PFSK-1 (cell line): ENCODE measurements around the gene C13orf46.

Experiments
- FOXP2 ChIP-seq: optimal IDR thresholded peaks from 2 replicates; pipeline ENCODE3; 2011; ENCODE audit warnings: borderline replicate concordance, control low read depth, inconsistent platforms; ENCODE audit not compliant: insufficient read depth; ENCODE audit errors: extremely low read length, extremely low read depth
- POLR2AphosphoS5 ChIP-seq: IDR thresholded peaks from 2 replicates; pipeline ENCODE4 v1.6.1; 2012; ENCODE audit warnings: low read depth, mild to moderate bottlenecking, control low read depth, low read length, moderate library complexity
- SIN3A ChIP-seq: IDR thresholded peaks from 2 replicates; pipeline ENCODE4 v1.6.1; 2012; ENCODE audit warnings: mild to moderate bottlenecking, low read length, moderate library complexity, borderline replicate concordance; ENCODE audit not compliant: insufficient read depth
- TAF1 ChIP-seq: IDR thresholded peaks from 2 replicates; pipeline ENCODE4 v1.6.1; 2012; ENCODE audit warnings: low read length, control low read depth, borderline replicate concordance; ENCODE audit not compliant: insufficient read depth
- TF ChIP-seq, protein P1 (sequence below), 2 experiments: IDR thresholded peaks; 2 replicates each; pipeline versions ENCODE4 v1.6.1 to v1.8.0; 2011 to 2012; ENCODE audit warnings: low read depth in 2 of 2, low read length in 2 of 2, control low read depth in 1 of 2, inconsistent platforms in 1 of 2, mild to moderate bottlenecking in 1 of 2, moderate library complexity in 1 of 2; ENCODE audit not compliant: insufficient read depth in 1 of 2

C13orf46 gene

DNA sequence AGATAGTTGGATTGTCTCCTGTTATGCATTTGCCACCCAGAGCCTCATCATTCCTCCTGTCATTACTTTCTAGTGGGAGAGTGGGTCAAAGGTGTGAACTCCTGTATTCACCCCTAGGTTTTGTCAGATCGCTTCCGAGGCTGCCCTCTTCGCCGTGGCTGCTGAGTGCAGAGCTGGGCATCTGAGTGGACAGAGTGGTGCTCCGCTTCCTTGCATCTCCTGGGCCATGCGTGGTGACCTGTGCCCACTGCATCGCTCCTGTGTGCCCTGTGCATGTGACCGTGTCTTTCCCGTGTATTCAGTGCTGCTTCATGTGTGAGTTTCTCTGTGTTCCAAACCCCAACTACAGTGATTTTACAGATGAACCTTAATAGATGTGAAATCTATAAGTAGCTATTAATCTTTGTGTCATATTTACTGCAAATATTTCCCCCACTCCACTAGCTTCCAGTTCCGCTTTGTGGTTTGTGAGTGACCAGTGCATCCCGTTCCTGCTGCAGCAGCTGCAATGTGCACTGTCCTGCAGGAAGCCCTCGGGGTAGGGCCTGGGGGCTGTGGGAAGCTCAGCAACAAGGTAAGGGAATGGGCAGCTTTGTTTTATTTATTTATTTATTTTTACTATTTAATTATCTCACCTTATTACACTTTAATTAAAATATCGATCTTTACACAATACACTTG lies 53.1 kb downstream of the C13orf46 start:
- TF ChIP-seq FOXP2 = no peak
- TF ChIP-seq TAF1 = no peak
- TF ChIP-seq, protein P1, sequence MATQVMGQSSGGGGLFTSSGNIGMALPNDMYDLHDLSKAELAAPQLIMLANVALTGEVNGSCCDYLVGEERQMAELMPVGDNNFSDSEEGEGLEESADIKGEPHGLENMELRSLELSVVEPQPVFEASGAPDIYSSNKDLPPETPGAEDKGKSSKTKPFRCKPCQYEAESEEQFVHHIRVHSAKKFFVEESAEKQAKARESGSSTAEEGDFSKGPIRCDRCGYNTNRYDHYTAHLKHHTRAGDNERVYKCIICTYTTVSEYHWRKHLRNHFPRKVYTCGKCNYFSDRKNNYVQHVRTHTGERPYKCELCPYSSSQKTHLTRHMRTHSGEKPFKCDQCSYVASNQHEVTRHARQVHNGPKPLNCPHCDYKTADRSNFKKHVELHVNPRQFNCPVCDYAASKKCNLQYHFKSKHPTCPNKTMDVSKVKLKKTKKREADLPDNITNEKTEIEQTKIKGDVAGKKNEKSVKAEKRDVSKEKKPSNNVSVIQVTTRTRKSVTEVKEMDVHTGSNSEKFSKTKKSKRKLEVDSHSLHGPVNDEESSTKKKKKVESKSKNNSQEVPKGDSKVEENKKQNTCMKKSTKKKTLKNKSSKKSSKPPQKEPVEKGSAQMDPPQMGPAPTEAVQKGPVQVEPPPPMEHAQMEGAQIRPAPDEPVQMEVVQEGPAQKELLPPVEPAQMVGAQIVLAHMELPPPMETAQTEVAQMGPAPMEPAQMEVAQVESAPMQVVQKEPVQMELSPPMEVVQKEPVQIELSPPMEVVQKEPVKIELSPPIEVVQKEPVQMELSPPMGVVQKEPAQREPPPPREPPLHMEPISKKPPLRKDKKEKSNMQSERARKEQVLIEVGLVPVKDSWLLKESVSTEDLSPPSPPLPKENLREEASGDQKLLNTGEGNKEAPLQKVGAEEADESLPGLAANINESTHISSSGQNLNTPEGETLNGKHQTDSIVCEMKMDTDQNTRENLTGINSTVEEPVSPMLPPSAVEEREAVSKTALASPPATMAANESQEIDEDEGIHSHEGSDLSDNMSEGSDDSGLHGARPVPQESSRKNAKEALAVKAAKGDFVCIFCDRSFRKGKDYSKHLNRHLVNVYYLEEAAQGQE (IDR thresholded peaks at IDR 0.05; ENCODE audit: insufficient read depth in 1 of 2, low read depth in 2 of 2, low read length in 2 of 2) = no peak
- no peak for TF ChIP-seq POLR2AphosphoS5
- no peak for TF ChIP-seq SIN3A

- TF ChIP-seq SIN3A (no peak), FOXP2 (no peak), TAF1 (no peak), POLR2AphosphoS5 (no peak)
- TF ChIP-seq, protein P1 (IDR thresholded peaks at IDR 0.05; ENCODE audit: insufficient read depth in 1 of 2, low read depth in 2 of 2, low read length in 2 of 2) = no peak
These were observed 53.9 kb downstream of the C13orf46 start for GRCh38 chr13:113919761-113920559.

- no peak for TF ChIP-seq SIN3A
- TF ChIP-seq, protein P1 (IDR thresholded peaks at IDR 0.05; ENCODE audit: insufficient read depth in 1 of 2, low read depth in 2 of 2, low read length in 2 of 2) = no peak
These were observed 54.7 kb downstream of the C13orf46 start for GRCh38 chr13:113918981-113919701.

DNA sequence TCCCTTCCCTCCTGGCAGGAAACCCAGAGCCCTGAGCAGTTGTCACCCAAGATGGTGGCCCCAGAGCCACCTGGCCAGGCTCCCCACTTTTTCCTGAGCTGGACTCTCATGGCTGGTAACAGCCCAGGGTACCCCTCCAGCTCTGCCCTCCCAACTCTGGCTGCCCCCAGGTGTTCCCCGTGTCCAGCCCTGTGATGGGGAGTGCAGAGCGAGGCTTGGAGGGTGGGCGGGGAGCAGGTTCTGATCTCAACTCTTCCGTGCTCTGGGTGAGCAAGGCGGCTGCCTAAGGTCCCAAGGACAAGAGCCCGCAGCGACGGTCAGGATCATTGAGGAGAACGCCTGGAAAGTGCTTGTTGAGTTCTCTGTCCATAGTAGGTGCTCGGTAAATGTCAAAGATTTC lies 55.3 kb downstream of the C13orf46 start:
- TF ChIP-seq POLR2AphosphoS5 (no peak), FOXP2 (no peak), SIN3A (no peak), TAF1 (no peak)

DNA sequence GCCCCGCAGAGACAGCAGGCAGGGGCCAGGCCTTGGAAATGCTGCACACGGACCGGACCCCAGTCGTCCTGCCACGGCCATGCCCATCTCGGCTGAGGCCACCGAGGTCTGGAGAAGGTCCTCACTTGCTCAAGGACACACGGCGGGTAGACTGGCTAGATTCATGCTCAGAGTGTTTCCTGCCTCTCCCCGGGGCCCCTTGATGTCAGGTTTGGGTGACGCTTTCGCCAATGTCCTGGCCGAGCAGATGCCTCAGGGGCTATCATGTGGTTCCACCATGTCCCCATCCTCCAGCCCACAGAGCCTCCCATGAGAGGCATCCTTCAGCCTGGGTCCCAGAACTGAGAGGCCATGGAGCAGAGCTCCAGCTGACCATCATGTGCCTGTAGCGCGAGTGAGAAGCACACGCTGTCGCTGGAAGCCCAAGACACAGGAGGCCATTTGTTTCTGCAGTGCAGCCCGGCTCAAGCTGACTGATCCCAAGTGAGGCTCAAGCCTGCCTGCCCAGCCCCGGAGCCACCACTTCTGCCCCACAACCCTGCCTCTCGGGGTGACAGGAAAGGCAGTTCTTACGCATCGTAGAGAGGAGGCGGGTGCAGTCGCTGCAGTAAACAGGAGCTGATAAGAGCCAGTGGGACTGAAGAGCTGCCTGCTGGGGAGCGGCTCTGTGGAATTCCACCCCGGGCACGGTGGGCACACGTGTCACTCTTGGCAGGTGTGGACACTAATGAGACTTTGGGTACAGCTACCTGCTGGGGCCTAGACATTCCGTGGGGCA lies 56.1 kb downstream of the C13orf46 start:
- TF ChIP-seq, protein P1 (IDR thresholded peaks at IDR 0.05; ENCODE audit: insufficient read depth in 1 of 2, low read depth in 2 of 2, low read length in 2 of 2) = no peak
- TF ChIP-seq FOXP2 = no peak
- TF ChIP-seq SIN3A = no peak
- no peak for TF ChIP-seq POLR2AphosphoS5
- no peak for TF ChIP-seq TAF1
